Fibroblast of pulmonary artery (primary cell): ENCODE data around the gene CGNL1.

ENCODE experiments used
- DNase-seq: peaks from one replicate; pipeline ENCODE4 v3.0.0-alpha.2; 2010; ENCODE audit warnings: low read depth
- H3K4me3 ChIP-seq: replicated peaks from 2 replicates; pipeline ENCODE4 v1.5.1; 2011; ENCODE audit warnings: low read depth, mild to moderate bottlenecking, control low read depth, low read length, moderate library complexity
- CTCF ChIP-seq: IDR thresholded peaks from 2 replicates; pipeline ENCODE4 v1.5.1; 2011; ENCODE audit warnings: mild to moderate bottlenecking, control low read depth, low read length, inconsistent platforms; ENCODE audit errors: missing control alignments

CGNL1 gene

GRCh38 chr15:57470543-57470942, 94.2 kb downstream of the CGNL1 start:
- TF ChIP-seq CTCF: no peak
- H3K4me3 ChIP-seq: no peak overlapping the region
- DNase-seq: no peak

- H3K4me3 ChIP-seq: no peak overlapping the region
- TF ChIP-seq CTCF: no peak
- DNase-seq: no peak
Observed at GRCh38 chr15:57472861-57473260, 96.6 kb downstream of the CGNL1 start.

- TF ChIP-seq CTCF: no peak
- DNase-seq: peak; percentile 84
- H3K4me3 ChIP-seq: no peak overlapping the region
Observed at GRCh38 chr15:57476533-57476975, 100.2 kb downstream of the CGNL1 start.

GRCh38 chr15:57477736-57478522, 101.6 kb downstream of the CGNL1 start:
- no peak for DNase-seq
- TF ChIP-seq CTCF: no peak

GRCh38 chr15:57479005-57479404, 102.7 kb downstream of the CGNL1 start:
- TF ChIP-seq CTCF: no peak
- no peak overlapping the region for H3K4me3 ChIP-seq
- no peak for DNase-seq

More at GRCh38 chr15:57477736-57478522, 101.6 kb downstream of the CGNL1 start:
- no peak overlapping the region for H3K4me3 ChIP-seq

GRCh38 chr15:57481038-57481705, 104.9 kb downstream of the CGNL1 start:
- no peak for TF ChIP-seq CTCF

More at GRCh38 chr15:57481038-57481705, 104.9 kb downstream of the CGNL1 start:
- DNase-seq: no peak
- no peak overlapping the region for H3K4me3 ChIP-seq
